CD14-positive monocyte (primary cell): ENCODE data around the gene RNASEH2C. TPM values are rescaled to one million over a fixed set of nuclear protein-coding genes. Genes with fewer than 3 reads are reported as not detected.

Experiments used
- DNase-seq, 3 donors: peaks; one replicate each; pipeline ENCODE4 v3.0.0-alpha.2; 2011 to 2022
- H2AFZ ChIP-seq: 2 replicates; pipeline ENCODE4 v1.6.0; 2012; ENCODE audit warnings: mild to moderate bottlenecking, low read depth, low read length, inconsistent platforms; ENCODE audit not compliant: insufficient read depth, poor library complexity, severe bottlenecking
- H3K27ac ChIP-seq, 2 donors: 1 replicate in 1 of 2; 2 replicates in 1 of 2; pipeline ENCODE4 v1.5.1; 2012 to 2013; ENCODE audit warnings: low read length in 2 of 2, control low read depth in 1 of 2, inconsistent platforms in 1 of 2, low read depth in 1 of 2, mild to moderate bottlenecking in 1 of 2
- H3K27me3 ChIP-seq, 2 donors: one replicate each; pipeline versions ENCODE4 v1.6.0 to v1.6.1; 2011 to 2013; ENCODE audit warnings: low read length in 2 of 2; ENCODE audit not compliant: control insufficient read depth in 2 of 2, insufficient read depth in 2 of 2
- H3K36me3 ChIP-seq, 2 donors: replicated peaks in 1 of 2; 1 replicate in 1 of 2; 2 replicates in 1 of 2; pipeline versions ENCODE4 v1.5.1 to v1.6.1; 2012 to 2013; ENCODE audit warnings: low read length in 2 of 2, control low read depth in 1 of 2, inconsistent platforms in 1 of 2, mild to moderate bottlenecking in 1 of 2; ENCODE audit not compliant: insufficient read depth in 2 of 2, control insufficient read depth in 1 of 2
- H3K4me1 ChIP-seq, 2 donors: 1 replicate in 1 of 2; 2 replicates in 1 of 2; pipeline versions ENCODE4 v1.5.1 to v1.6.1; 2012 to 2013; ENCODE audit warnings: low read length in 2 of 2, control low read depth in 1 of 2, inconsistent platforms in 1 of 2, mild to moderate bottlenecking in 1 of 2, moderate library complexity in 1 of 2; ENCODE audit not compliant: insufficient read depth in 2 of 2, control insufficient read depth in 1 of 2
- H3K4me2 ChIP-seq: replicated peaks from 2 replicates; pipeline ENCODE3; 2012; ENCODE audit warnings: low read length, moderate library complexity, mild to moderate bottlenecking; ENCODE audit not compliant: poor library complexity, severe bottlenecking; ENCODE audit errors: extremely low read depth
- H3K4me3 ChIP-seq, 3 experiments: fragments of 200-600 bp in 1 of 3; sonication (generic) in 1 of 3; replicated peaks in 1 of 3; 1 replicate in 2 of 3; 2 replicates in 1 of 3; pipeline ENCODE4 v1.5.1; 2011 to 2013; ENCODE audit warnings: low read length in 3 of 3, mild to moderate bottlenecking in 3 of 3, control low read depth in 2 of 3, low read depth in 2 of 3, inconsistent platforms in 1 of 3, moderate library complexity in 1 of 3
- H3K79me2 ChIP-seq: 2 replicates; pipeline ENCODE4 v1.6.0; 2012; ENCODE audit warnings: mild to moderate bottlenecking, control low read depth, inconsistent platforms, low read length, moderate library complexity; ENCODE audit not compliant: insufficient read depth
- H3K9ac ChIP-seq: 2 replicates; pipeline ENCODE4 v1.6.0; 2017; ENCODE audit warnings: low read length, mild to moderate bottlenecking; ENCODE audit not compliant: insufficient read depth, poor library complexity, severe bottlenecking
- H3K9me3 ChIP-seq, 2 donors: replicated peaks in 1 of 2; 1 replicate in 1 of 2; 2 replicates in 1 of 2; pipeline versions ENCODE4 v1.5.1 to v1.6.1; 2012 to 2013; ENCODE audit warnings: low read length in 2 of 2, control low read depth in 1 of 2; ENCODE audit not compliant: control insufficient read depth in 1 of 2, insufficient read depth in 1 of 2
- H4K20me1 ChIP-seq: 2 replicates; pipeline ENCODE4 v1.6.0; 2012; ENCODE audit warnings: mild to moderate bottlenecking, low read length, control low read depth, moderate library complexity; ENCODE audit not compliant: insufficient read depth
- H3K27ac Mint-ChIP-seq, 7 donors: one replicate each; pipeline ENCODE4 v1.8.0; 2020; ENCODE audit warnings: mild to moderate bottlenecking in 7 of 7, mixed read lengths in 7 of 7, moderate library complexity in 6 of 7, inconsistent platforms in 2 of 7
- H3K27me3 Mint-ChIP-seq, 3 donors: one replicate each; pipeline ENCODE4 v1.8.0; 2021 to 2022; ENCODE audit warnings: low read depth in 3 of 3, mild to moderate bottlenecking in 3 of 3, mixed read lengths in 3 of 3, moderate library complexity in 3 of 3, inconsistent platforms in 1 of 3
- H3K36me3 Mint-ChIP-seq, 2 donors: one replicate each; pipeline ENCODE4 v1.8.0; 2020; ENCODE audit warnings: mixed read lengths in 2 of 2, inconsistent platforms in 1 of 2, mild to moderate bottlenecking in 1 of 2
- H3K4me1 Mint-ChIP-seq: one replicate; pipeline ENCODE4 v1.8.0; 2020; ENCODE audit warnings: mild to moderate bottlenecking, mixed read lengths
- H3K4me3 Mint-ChIP-seq, 2 donors: one replicate each; pipeline ENCODE4 v1.8.0; 2020; ENCODE audit warnings: mild to moderate bottlenecking in 2 of 2, mixed read lengths in 2 of 2, moderate library complexity in 1 of 2
- H3K9me3 Mint-ChIP-seq, 7 donors: one replicate each; pipeline ENCODE4 v1.8.0; 2020 to 2022; ENCODE audit warnings: mixed read lengths in 7 of 7, mild to moderate bottlenecking in 6 of 7, moderate library complexity in 6 of 7, inconsistent platforms in 2 of 7
- WGBS: methylation state at CpG from one replicate; pipeline ENCODE4 v1.1.5; 2013; ENCODE audit warnings: missing lambda C conversion rate; ENCODE audit not compliant: insufficient coverage; 5-methylcytosine and 5-hydroxymethylcytosine counted together
- intact Hi-C, 2 donors: fragments of 100-400 bp; cut with micrococcal nuclease; formaldehyde crosslinking; loops; one replicate each; pipeline versions ENCODE4 v1.15.0 to v1.15.1; 2023
- polyA plus RNA-seq, 3 donors: library from polyadenylated mRNA; depleted of rRNA in 1 of 3; unstranded in 2 of 3; stranded (reverse) in 1 of 3; fragments of 300-500 nt in 2 of 3; fragments of >200 nt in 1 of 3; fragmentation: Illumina TruSeq in 2 of 3; gene quantifications; 1 replicate in 2 of 3; 2 replicates in 1 of 3; pipeline ENCODE4 v1.2.3, GENCODE V29; 2012 to 2021
- TF ChIP-seq, protein P1 (sequence below): fragments of 200-600 bp; IDR thresholded peaks from one replicate; pipeline ENCODE4 v1.8.0; 2022; ENCODE audit warnings: antibody characterized with exemption, mild to moderate bottlenecking

Gene RNASEH2C
- polyA plus RNA-seq, 3 donors = 33.3 to 131 (median 95.2) TPM

DNA sequence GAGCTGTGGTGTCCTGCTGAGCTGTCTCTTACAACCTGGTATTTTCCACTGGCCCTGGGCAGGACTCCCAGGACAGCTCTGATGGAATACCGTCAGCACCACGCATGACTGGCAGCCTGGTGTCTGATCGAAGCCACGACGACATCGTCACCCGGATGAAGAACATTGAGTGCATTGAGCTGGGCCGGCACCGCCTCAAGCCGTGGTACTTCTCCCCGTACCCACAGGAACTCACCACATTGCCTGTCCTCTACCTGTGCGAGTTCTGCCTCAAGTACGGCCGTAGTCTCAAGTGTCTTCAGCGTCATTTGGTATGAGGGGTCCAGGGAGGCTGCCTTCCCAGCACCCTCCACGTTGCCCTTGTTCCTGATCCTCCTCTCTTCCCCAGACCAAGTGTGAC is 6.2 kb downstream of the RNASEH2C start:
- peaks cover 31 to 43% of the 10 kb centered on the region in 2 donors for H3K4me1 ChIP-seq
- no peak overlapping the region for H3K27ac ChIP-seq
- no peak overlapping the region for H3K4me3 ChIP-seq
- no peaks in the 10 kb centered on the region for H3K9me3 ChIP-seq
- no peak for DNase-seq
- Mint-ChIP-seq H3K27ac (peak overlapping the region in 1 of 7 donors; percentile 12), H3K4me3 (no peak overlapping the region), H3K9me3 (no peaks in the 10 kb centered on the region), H3K36me3 (peaks cover 59 to 65% of the 10 kb centered on the region in 2 donors), H3K27me3 (peaks cover 0 to 4% (median 2%) of the 10 kb centered on the region in 3 donors), H3K4me1 (peaks cover 46% of the 10 kb centered on the region)
- no peak overlapping the region for H3K9ac ChIP-seq
- H3K27me3 ChIP-seq = no peaks in the 10 kb centered on the region
- H4K20me1 ChIP-seq = peaks cover 55% of the 10 kb centered on the region
- no peak overlapping the region for H2AFZ ChIP-seq
- no peak overlapping the region for H3K4me2 ChIP-seq
- 92% methylated on average over 9 of the region's 16 CpGs for WGBS
- TF ChIP-seq, protein P1, sequence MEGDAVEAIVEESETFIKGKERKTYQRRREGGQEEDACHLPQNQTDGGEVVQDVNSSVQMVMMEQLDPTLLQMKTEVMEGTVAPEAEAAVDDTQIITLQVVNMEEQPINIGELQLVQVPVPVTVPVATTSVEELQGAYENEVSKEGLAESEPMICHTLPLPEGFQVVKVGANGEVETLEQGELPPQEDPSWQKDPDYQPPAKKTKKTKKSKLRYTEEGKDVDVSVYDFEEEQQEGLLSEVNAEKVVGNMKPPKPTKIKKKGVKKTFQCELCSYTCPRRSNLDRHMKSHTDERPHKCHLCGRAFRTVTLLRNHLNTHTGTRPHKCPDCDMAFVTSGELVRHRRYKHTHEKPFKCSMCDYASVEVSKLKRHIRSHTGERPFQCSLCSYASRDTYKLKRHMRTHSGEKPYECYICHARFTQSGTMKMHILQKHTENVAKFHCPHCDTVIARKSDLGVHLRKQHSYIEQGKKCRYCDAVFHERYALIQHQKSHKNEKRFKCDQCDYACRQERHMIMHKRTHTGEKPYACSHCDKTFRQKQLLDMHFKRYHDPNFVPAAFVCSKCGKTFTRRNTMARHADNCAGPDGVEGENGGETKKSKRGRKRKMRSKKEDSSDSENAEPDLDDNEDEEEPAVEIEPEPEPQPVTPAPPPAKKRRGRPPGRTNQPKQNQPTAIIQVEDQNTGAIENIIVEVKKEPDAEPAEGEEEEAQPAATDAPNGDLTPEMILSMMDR = no peak
- intact Hi-C loops = loop anchor here (5.0 kb wide), 2 partner anchors 53 to 68 kb away; partner anchors contain the start of gene AP5B1 (in 1 of the 2)
- peaks cover 54% of the 10 kb centered on the region for H3K79me2 ChIP-seq
- H3K36me3 ChIP-seq = peaks cover 58 to 64% of the 10 kb centered on the region in 2 donors

DNA sequence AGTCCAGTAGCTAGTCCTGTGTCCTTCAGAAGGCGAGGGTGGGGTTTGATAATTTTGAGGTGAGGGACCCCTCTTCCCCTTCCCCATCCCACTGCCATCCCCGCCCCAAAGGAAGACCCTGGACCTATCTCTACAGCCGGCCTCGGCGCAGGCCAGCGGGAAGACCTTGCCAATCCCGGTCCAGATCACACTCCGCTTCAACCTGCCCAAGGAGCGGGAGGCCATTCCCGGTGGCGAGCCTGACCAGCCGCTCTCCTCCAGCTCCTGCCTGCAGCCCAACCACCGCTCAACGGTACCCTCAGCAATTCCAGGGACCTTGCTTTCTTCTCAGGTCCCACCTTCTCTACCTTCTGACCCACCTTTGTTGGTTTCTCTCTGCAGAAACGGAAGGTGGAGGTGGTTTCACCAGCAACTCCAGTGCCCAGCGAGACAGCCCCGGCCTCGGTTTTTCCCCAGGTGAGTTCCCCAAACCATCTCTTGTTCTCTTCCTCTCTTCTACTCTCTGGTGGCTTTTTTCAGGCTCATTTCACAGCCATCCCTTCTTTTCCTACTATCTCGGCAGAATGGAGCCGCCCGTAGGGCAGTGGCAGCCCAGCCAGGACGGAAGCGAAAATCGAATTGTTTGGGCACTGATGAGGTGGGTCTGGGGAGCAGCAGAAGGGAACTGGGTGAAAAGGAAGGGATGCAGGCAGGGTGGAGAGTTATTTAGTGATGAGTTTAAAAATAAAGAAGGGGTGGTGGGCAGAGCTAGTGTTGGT is 7.2 kb downstream of the RNASEH2C start:
- Histone ChIP-seq H3K27me3 (no peaks in the 10 kb centered on the region), H4K20me1 (peaks cover 44% of the 10 kb centered on the region), H2AFZ (no peak overlapping the region), H3K9ac (no peak overlapping the region), H3K4me1 (peaks cover 22 to 33% of the 10 kb centered on the region in 2 donors), H3K4me3 (peak overlapping the region in 1 of 3 experiments; percentile 77), H3K9me3 (no peaks in the 10 kb centered on the region), H3K4me2 (peak overlapping the region; percentile 86), H3K36me3 (peaks cover 48 to 54% of the 10 kb centered on the region in 2 donors), H3K79me2 (peaks cover 44% of the 10 kb centered on the region), H3K27ac (no peak overlapping the region)
- WGBS = 98% methylated on average over 16 of the region's 24 CpGs
- peak overlapping the region; percentile 27 to 99 (median 98) for H3K27ac Mint-ChIP-seq
- no peak for DNase-seq
- peaks cover 0 to 4% (median 2%) of the 10 kb centered on the region in 3 donors for H3K27me3 Mint-ChIP-seq
- H3K4me3 Mint-ChIP-seq = peak overlapping the region in 1 of 2 donors; percentile 48
- H3K4me1 Mint-ChIP-seq = peaks cover 36% of the 10 kb centered on the region
- intact Hi-C loops = loop anchor here (2.0 to 5.0 kb wide), 4 partner anchors 54 to 275 kb away; partner anchors contain the start of gene AP5B1 (in 1 of the 2)
- peaks cover 48 to 55% of the 10 kb centered on the region in 2 donors for H3K36me3 Mint-ChIP-seq
- TF ChIP-seq, protein P1 = no peak
- no peaks in the 10 kb centered on the region for H3K9me3 Mint-ChIP-seq
